GM12878 (cell line): Measurements from ENCODE around the gene HCN1. TPM values are rescaled to one million over a fixed set of nuclear protein-coding genes. Genes with fewer than 3 reads are reported as not detected.

ENCODE experiments used
- ATAC-seq: fragments of 200-7000 bp; cut with Tn5 transposase; 3 replicates; pipeline ENCODE4 v1.9.1; 2020; ENCODE audit warnings: mild to moderate bottlenecking, moderate library complexity
- BruUV-seq: library from RNA; stranded (reverse); fragments of 400-500 nt; replicated peaks from 2 replicates; lab custom pipeline; 2021; lab: Mats Ljungman, UMichigan
- CTCF ChIA-PET: fragments of 300-600 bp; sonication (Branson Sonifier 250); formaldehyde crosslinking; extraction: SDS; loops from one replicate; lab custom pipeline; 2021; ENCODE audit warnings: inconsistent platforms; lab: Yijun Ruan, JAX
- POLR2A ChIA-PET: fragments of 350-600 bp; formaldehyde crosslinking; extraction: SDS; loops from one replicate; lab custom pipeline; 2021; ENCODE audit warnings: inconsistent platforms; lab: Charles Lee
- RAD21 ChIA-PET: fragments of 300-600 bp; sonication (Branson Sonifier 250); formaldehyde crosslinking; loops from one replicate; lab custom pipeline; 2023; ENCODE audit warnings: antibody characterized with exemption; ENCODE audit not compliant: unreplicated experiment; lab: Charles Lee
- SMC1A ChIA-PET: fragments of 300-600 bp; sonication (Branson Sonifier 250); formaldehyde crosslinking; loops from one replicate; lab custom pipeline; 2023; ENCODE audit not compliant: unreplicated experiment, uncharacterized antibody; lab: Charles Lee
- DNase-seq: peaks from one replicate; pipeline ENCODE4 v3.0.0-alpha.2; 2011; ENCODE audit warnings: low read depth, low spot score
- FAIRE-seq: peaks from 3 replicates; lab custom pipeline; 2011; peaks lifted over from hg19 to GRCh38; lab: Jason Lieb, UNC
- H2AFZ ChIP-seq: 2 replicates; pipeline ENCODE4 v1.6.0; 2011; ENCODE audit warnings: low read depth, low read length, control low read depth; ENCODE audit not compliant: control insufficient read depth
- H3K27ac ChIP-seq: 2 replicates; pipeline ENCODE4 v1.5.1; 2011; ENCODE audit warnings: control low read depth; ENCODE audit not compliant: control insufficient read depth, insufficient read depth
- H3K27me3 ChIP-seq, 2 experiments: replicated peaks in 1 of 2; 2 replicates each; pipeline versions ENCODE4 v1.6.0 to v1.6.1; 2011; ENCODE audit warnings: low read length in 1 of 2; ENCODE audit not compliant: control insufficient read depth in 2 of 2, insufficient read depth in 2 of 2
- H3K36me3 ChIP-seq, 2 experiments: 2 replicates each; pipeline ENCODE4 v1.5.1; 2011; ENCODE audit warnings: low read length in 1 of 2; ENCODE audit not compliant: control insufficient read depth in 2 of 2, insufficient read depth in 2 of 2
- H3K4me1 ChIP-seq: 2 replicates; pipeline ENCODE4 v1.6.1; 2011; ENCODE audit warnings: mild to moderate bottlenecking, low read length, moderate library complexity, mixed read lengths; ENCODE audit not compliant: control insufficient read depth, insufficient read depth
- H3K4me2 ChIP-seq: 2 replicates; pipeline ENCODE4 v1.6.0; 2011; ENCODE audit warnings: control low read depth; ENCODE audit not compliant: control insufficient read depth, insufficient read depth
- H3K4me3 ChIP-seq: fragments of 200-600 bp; sonication (generic); 2 replicates; pipeline ENCODE4 v1.5.1; 2016
- H3K79me2 ChIP-seq: 2 replicates; pipeline ENCODE4 v1.6.0; 2011; ENCODE audit warnings: low read length; ENCODE audit not compliant: control insufficient read depth, insufficient read depth
- H3K9ac ChIP-seq: 2 replicates; pipeline ENCODE4 v1.8.0; 2011; ENCODE audit warnings: low read length, control low read depth, mixed read lengths; ENCODE audit not compliant: control insufficient read depth, insufficient read depth
- H3K9me3 ChIP-seq: replicated peaks from 3 replicates; pipeline ENCODE4 v1.5.1; 2011; ENCODE audit warnings: mild to moderate bottlenecking, low read length; ENCODE audit not compliant: control insufficient read depth, insufficient read depth
- H4K20me1 ChIP-seq: 2 replicates; pipeline ENCODE4 v1.6.0; 2011; ENCODE audit not compliant: control insufficient read depth, insufficient read depth
- FOXK2 ChIP-seq: fragments of 450-650 bp; IDR thresholded peaks from 2 replicates; pipeline ENCODE4 v1.6.1; 2017; ENCODE audit warnings: mild to moderate bottlenecking, moderate library complexity
- JUND ChIP-seq: IDR thresholded peaks from 2 replicates; pipeline ENCODE4 v1.6.1; 2012; ENCODE audit warnings: low read depth, mild to moderate bottlenecking, low read length, improper control_type of control experiment, moderate library complexity
- KLF5 ChIP-seq: fragments of 450-650 bp; IDR thresholded peaks from 2 replicates; pipeline ENCODE4 v1.6.1; 2014; ENCODE audit warnings: mild to moderate bottlenecking; ENCODE audit not compliant: partially characterized antibody
- PML ChIP-seq: IDR thresholded peaks from 2 replicates; pipeline ENCODE4 v1.6.1; 2012; ENCODE audit warnings: low read length, inconsistent platforms
- RB1 ChIP-seq: fragments of 450-650 bp; formaldehyde crosslinking; IDR thresholded peaks from 2 replicates; pipeline ENCODE4 v1.6.1; 2017; ENCODE audit warnings: mild to moderate bottlenecking, borderline replicate concordance
- RBBP5 ChIP-seq: fragments of 200-600 bp; sonication (generic); conservative IDR thresholded peaks from 2 replicates; pipeline ENCODE4 v1.6.1; 2016
- SMC3 ChIP-seq: IDR thresholded peaks from 2 replicates; pipeline ENCODE4 v1.6.1; 2011; ENCODE audit warnings: low read length, improper control_type of control experiment, borderline replicate concordance
- TBL1XR1 ChIP-seq: IDR thresholded peaks from 2 replicates; pipeline ENCODE4 v1.6.1; 2012; ENCODE audit warnings: low read depth, low read length, improper control_type of control experiment
- YBX1 ChIP-seq: fragments of 450-650 bp; IDR thresholded peaks from 2 replicates; pipeline ENCODE4 v1.6.1; 2016; ENCODE audit warnings: antibody characterized with exemption
- ZBTB33 ChIP-seq: fragments of 450-650 bp; IDR thresholded peaks from 2 replicates; pipeline ENCODE4 v1.6.1; 2017; ENCODE audit warnings: mild to moderate bottlenecking
- ZNF592 ChIP-seq: fragments of 450-650 bp; IDR thresholded peaks from 2 replicates; pipeline ENCODE4 v1.6.1; 2017; ENCODE audit warnings: mild to moderate bottlenecking, moderate library complexity
- ZSCAN29 ChIP-seq: fragments of 450-650 bp; IDR thresholded peaks from 2 replicates; pipeline ENCODE4 v1.6.1; 2017; ENCODE audit warnings: mild to moderate bottlenecking, moderate library complexity
- WGBS: methylation state at CpG from one replicate; pipeline ENCODE4 v1.1.6; 2016; ENCODE audit warnings: low lambda C conversion rate; ENCODE audit not compliant: insufficient replicate concordance, insufficient coverage; ENCODE audit errors: missing lambda C conversion rate; 5-methylcytosine and 5-hydroxymethylcytosine counted together
- in situ Hi-C: fragments of 300-500 bp; cut with MboI; formaldehyde crosslinking; loops from 9 replicates; pipeline ENCODE4 v1.14.3; 2018; ENCODE audit warnings: mixed read lengths
- intact Hi-C: fragments of 100-400 bp; cut with micrococcal nuclease; formaldehyde crosslinking; loops from one replicate; pipeline ENCODE4 v1.14.2; 2022; ENCODE audit not compliant: unreplicated experiment
- polyA plus RNA-seq, 11 experiments: library from polyadenylated mRNA; depleted of rRNA in 4 of 11; unstranded in 6 of 11; stranded (reverse) in 5 of 11; fragments of >200 nt; fragmentation: Nextera tagmentation in 4 of 11; fragmentation: Illumina TruSeq in 1 of 11; extraction: Ambion mirVana in 4 of 11; extraction: Trizol in 1 of 11; gene quantifications; 1 replicate in 1 of 11; 2 replicates in 10 of 11; pipeline versions ENCODE4 v1.2.1 to v1.2.3, GENCODE V29; 2011 to 2016; ENCODE audit warnings: inconsistent platforms in 2 of 11, missing spikeins in 2 of 11, low read depth in 1 of 11
- total RNA-seq, 4 experiments: library from RNA; depleted of rRNA in 3 of 4; stranded (reverse); fragments of >200 nt in 3 of 4; fragmentation: Illumina TruSeq in 1 of 4; extraction: Trizol in 1 of 4; gene quantifications; 2 replicates each; pipeline versions ENCODE4 v1.2.1 to v1.2.3, GENCODE V29; 2013 to 2021
- TF ChIP-seq, protein P1 (sequence below): IDR thresholded peaks from 2 replicates; pipeline ENCODE4 v1.6.1; 2011; ENCODE audit warnings: mild to moderate bottlenecking, low read depth, low read length, moderate library complexity; ENCODE audit not compliant: insufficient replicate concordance
- TF ChIP-seq, protein P2 (sequence below): IDR thresholded peaks from 2 replicates; pipeline ENCODE4 v1.6.1; 2012; ENCODE audit warnings: mild to moderate bottlenecking, low read depth, low read length

Gene HCN1
- total and polyA plus RNA-seq, 10 of the 15 experiments (the other 5 are each of a cell fraction or from before 2014, with no cell fraction given): not detected

GRCh38 chr5:45491368-45491767 is 204.8 kb downstream of the HCN1 start (continued):
- TF ChIP-seq ZNF592 (no peak), YBX1 (no peak), ZBTB33 (no peak)

DNA sequence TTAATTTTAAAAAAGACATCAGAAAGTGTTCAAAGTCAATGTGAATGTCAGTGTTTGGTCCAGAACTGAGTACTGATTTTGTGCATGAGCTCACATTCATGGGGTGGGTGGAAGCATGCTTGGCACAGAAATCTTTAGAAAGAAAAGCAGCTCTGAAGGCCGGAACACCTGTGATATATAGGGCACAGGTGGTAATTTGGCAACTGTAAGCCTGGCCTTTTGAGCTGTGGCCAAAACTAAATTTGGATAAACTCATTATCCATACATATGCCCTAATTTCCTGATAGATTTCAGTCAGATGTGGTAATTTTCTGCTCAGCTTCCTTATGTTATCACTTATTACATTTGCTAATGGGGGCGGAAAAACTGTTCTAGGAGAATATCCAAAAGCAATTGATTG is 211.4 kb downstream of the HCN1 start:
- no TSS peak for BruUV-seq
- WGBS: 18% methylated on average over 2 of the region's 2 CpGs
- H3K9me3 ChIP-seq: no peaks in the 10 kb centered on the region
- CTCF ChIA-PET: interaction anchor here (0.8 kb wide), 1 partner anchor 91 kb away, joined by 3 read pairs; no protein-coding TSS in a partner anchor
- FAIRE-seq (no peak), DNase-seq (no peak), ATAC-seq (no peak)
- SMC1A ChIA-PET: no interaction called here
- in situ Hi-C loops (no loop called here), intact Hi-C loops (no loop called here)
- H3K36me3 ChIP-seq: no peaks in the 10 kb centered on the region
- no peaks in the 10 kb centered on the region for H3K4me1 ChIP-seq
- H3K27ac ChIP-seq: no peak overlapping the region
- H2AFZ ChIP-seq: no peak overlapping the region
- POLR2A ChIA-PET: no interaction called here
- RAD21 ChIA-PET: no interaction called here
- H3K4me3 ChIP-seq: no peak overlapping the region
- no peaks in the 10 kb centered on the region for H3K27me3 ChIP-seq
- H4K20me1 ChIP-seq: no peaks in the 10 kb centered on the region
- H3K79me2 ChIP-seq: no peaks in the 10 kb centered on the region
- H3K9ac ChIP-seq: no peak overlapping the region
- no peak overlapping the region for H3K4me2 ChIP-seq
- TF ChIP-seq SMC3: no peak
- no peak for TF ChIP-seq KLF5
- TF ChIP-seq, protein P1, sequence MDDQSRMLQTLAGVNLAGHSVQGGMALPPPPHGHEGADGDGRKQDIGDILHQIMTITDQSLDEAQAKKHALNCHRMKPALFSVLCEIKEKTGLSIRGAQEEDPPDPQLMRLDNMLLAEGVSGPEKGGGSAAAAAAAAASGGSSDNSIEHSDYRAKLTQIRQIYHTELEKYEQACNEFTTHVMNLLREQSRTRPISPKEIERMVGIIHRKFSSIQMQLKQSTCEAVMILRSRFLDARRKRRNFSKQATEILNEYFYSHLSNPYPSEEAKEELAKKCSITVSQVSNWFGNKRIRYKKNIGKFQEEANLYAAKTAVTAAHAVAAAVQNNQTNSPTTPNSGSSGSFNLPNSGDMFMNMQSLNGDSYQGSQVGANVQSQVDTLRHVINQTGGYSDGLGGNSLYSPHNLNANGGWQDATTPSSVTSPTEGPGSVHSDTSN: no peak
- TF ChIP-seq, protein P2, sequence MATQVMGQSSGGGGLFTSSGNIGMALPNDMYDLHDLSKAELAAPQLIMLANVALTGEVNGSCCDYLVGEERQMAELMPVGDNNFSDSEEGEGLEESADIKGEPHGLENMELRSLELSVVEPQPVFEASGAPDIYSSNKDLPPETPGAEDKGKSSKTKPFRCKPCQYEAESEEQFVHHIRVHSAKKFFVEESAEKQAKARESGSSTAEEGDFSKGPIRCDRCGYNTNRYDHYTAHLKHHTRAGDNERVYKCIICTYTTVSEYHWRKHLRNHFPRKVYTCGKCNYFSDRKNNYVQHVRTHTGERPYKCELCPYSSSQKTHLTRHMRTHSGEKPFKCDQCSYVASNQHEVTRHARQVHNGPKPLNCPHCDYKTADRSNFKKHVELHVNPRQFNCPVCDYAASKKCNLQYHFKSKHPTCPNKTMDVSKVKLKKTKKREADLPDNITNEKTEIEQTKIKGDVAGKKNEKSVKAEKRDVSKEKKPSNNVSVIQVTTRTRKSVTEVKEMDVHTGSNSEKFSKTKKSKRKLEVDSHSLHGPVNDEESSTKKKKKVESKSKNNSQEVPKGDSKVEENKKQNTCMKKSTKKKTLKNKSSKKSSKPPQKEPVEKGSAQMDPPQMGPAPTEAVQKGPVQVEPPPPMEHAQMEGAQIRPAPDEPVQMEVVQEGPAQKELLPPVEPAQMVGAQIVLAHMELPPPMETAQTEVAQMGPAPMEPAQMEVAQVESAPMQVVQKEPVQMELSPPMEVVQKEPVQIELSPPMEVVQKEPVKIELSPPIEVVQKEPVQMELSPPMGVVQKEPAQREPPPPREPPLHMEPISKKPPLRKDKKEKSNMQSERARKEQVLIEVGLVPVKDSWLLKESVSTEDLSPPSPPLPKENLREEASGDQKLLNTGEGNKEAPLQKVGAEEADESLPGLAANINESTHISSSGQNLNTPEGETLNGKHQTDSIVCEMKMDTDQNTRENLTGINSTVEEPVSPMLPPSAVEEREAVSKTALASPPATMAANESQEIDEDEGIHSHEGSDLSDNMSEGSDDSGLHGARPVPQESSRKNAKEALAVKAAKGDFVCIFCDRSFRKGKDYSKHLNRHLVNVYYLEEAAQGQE: no peak
- TF ChIP-seq TBL1XR1: no peak
- TF ChIP-seq RBBP5: no peak
- TF ChIP-seq ZSCAN29: no peak
- no peak for TF ChIP-seq RB1
- TF ChIP-seq JUND: no peak
- no peak for TF ChIP-seq FOXK2
- no peak for TF ChIP-seq PML
